ENCODE results near the gene PPP1R12A.
"Not testable (repeated sequence)": the region's sequence is repeated elsewhere in the genome, so short reads cannot be mapped to it uniquely, and the experiment has no call there.

The PPP1R12A gene

GRCh38 chr12:79841248-79841877, 93.5 kb downstream of the PPP1R12A start:
- DNase-seq (ENCODE audit: low spot score) = no peak

GRCh38 chr12:79838359-79838758, 96.5 kb downstream of the PPP1R12A start:
- DNase-seq (ENCODE audit: low spot score) = no peak

GRCh38 chr12:79837575-79837974, 97.3 kb downstream of the PPP1R12A start:
- no peak for DNase-seq (ENCODE audit: low spot score)

- no peak for DNase-seq (ENCODE audit: low spot score)
These were observed 99.5 kb downstream of the PPP1R12A start for GRCh38 chr12:79835377-79835843.

- DNase-seq (ENCODE audit: low spot score) = no peak
These were observed 100.1 kb downstream of the PPP1R12A start for GRCh38 chr12:79834712-79835376.

- no peak for DNase-seq (ENCODE audit: low spot score)
These were observed 104.5 kb downstream of the PPP1R12A start for GRCh38 chr12:79830440-79830839.

GRCh38 chr12:79828924-79829323, 106.0 kb downstream of the PPP1R12A start:
- no peak for DNase-seq (ENCODE audit: low spot score)

GRCh38 chr12:79827484-79827883, 107.4 kb downstream of the PPP1R12A start:
- no peak for DNase-seq (ENCODE audit: low spot score)

- no peak for DNase-seq (ENCODE audit: low spot score)
These were observed 108.4 kb downstream of the PPP1R12A start for GRCh38 chr12:79826267-79827128.

GRCh38 chr12:79822475-79822874, 112.4 kb downstream of the PPP1R12A start:
- DNase-seq (ENCODE audit: low spot score) = no peak

- DNase-seq (ENCODE audit: low spot score) = no peak
These were observed 116.0 kb downstream of the PPP1R12A start for GRCh38 chr12:79818856-79819255.

- DNase-seq (ENCODE audit: low spot score) = not testable (repeated sequence)
These were observed 150.4 kb downstream of the PPP1R12A start for GRCh38 chr12:79784366-79785065.

GRCh38 chr12:79782172-79782900, 152.6 kb downstream of the PPP1R12A start:
- DNase-seq (ENCODE audit: low spot score) = no peak

- DNase-seq (ENCODE audit: low spot score) = no peak
These were observed 156.0 kb downstream of the PPP1R12A start for GRCh38 chr12:79778802-79779448.

- no peak for DNase-seq (ENCODE audit: low spot score)
These were observed 158.8 kb downstream of the PPP1R12A start for GRCh38 chr12:79776111-79776510.

GRCh38 chr12:79775355-79776027, 159.4 kb downstream of the PPP1R12A start:
- DNase-seq (ENCODE audit: low spot score) = no peak

- no peak for DNase-seq (ENCODE audit: low spot score)
These were observed 161.0 kb downstream of the PPP1R12A start for GRCh38 chr12:79773896-79774295.

GRCh38 chr12:79769860-79770485, 164.9 kb downstream of the PPP1R12A start:
- DNase-seq (ENCODE audit: low spot score) = no peak

- no peak for DNase-seq (ENCODE audit: low spot score)
These were observed 165.6 kb downstream of the PPP1R12A start for GRCh38 chr12:79769189-79769859.
